K562 (cell line): ENCODE measurements around the gene EFNB3. TPM values are rescaled to one million over a fixed set of nuclear protein-coding genes. Genes with fewer than 3 reads are reported as not detected.

Experiments
- ARID1B ChIP-seq: fragments of 450-650 bp; IDR thresholded peaks from 2 replicates; pipeline ENCODE4 v1.6.1; 2016; ENCODE audit warnings: antibody characterized with exemption, mild to moderate bottlenecking, inconsistent platforms
- CBFA2T3 ChIP-seq: fragments of 450-650 bp; IDR thresholded peaks from 2 replicates; pipeline ENCODE4 v1.6.1; 2017
- CGGBP1 ChIP-seq: fragments of 250-450 bp; sonication (Bioruptor Pico); IDR thresholded peaks from 2 replicates; pipeline ENCODE4 v1.9.0; 2021; ENCODE audit warnings: mild to moderate bottlenecking
- CHD1 ChIP-seq: fragments of 200-600 bp; sonication (generic); IDR thresholded peaks from one replicate; pipeline ENCODE4 v1.6.1; 2012; ENCODE audit warnings: mild to moderate bottlenecking, moderate library complexity, low read length, inconsistent platforms
- CREM ChIP-seq: IDR thresholded peaks from 2 replicates; pipeline ENCODE4 v1.6.1; 2014; ENCODE audit warnings: antibody characterized with exemption, low read depth
- E2F6 ChIP-seq, 2 experiments: IDR thresholded peaks; 2 replicates each; pipeline ENCODE4 v1.6.1; 2011; ENCODE audit warnings: borderline replicate concordance in 1 of 2, control low read depth in 1 of 2, low read depth in 1 of 2, low read length in 1 of 2, mild to moderate bottlenecking in 1 of 2, mixed read lengths in 1 of 2, moderate library complexity in 1 of 2; ENCODE audit not compliant: insufficient read depth in 1 of 2, insufficient read length in 1 of 2, poor library complexity in 1 of 2, severe bottlenecking in 1 of 2; ENCODE audit errors: extremely low read depth in 1 of 2
- HIVEP1 ChIP-seq: fragments of 250-450 bp; sonication (Bioruptor Pico); IDR thresholded peaks from 2 replicates; pipeline ENCODE4 v1.4.0; 2020; ENCODE audit warnings: mild to moderate bottlenecking
- JUN ChIP-seq, 2 experiments: sonication (generic) in 1 of 2; formaldehyde crosslinking in 1 of 2; IDR thresholded peaks; 2 replicates each; pipeline versions ENCODE4 v1.6.1 to v1.8.0; 2012 to 2022; ENCODE audit warnings: borderline replicate concordance in 2 of 2, mild to moderate bottlenecking in 2 of 2, improper control_type of control experiment in 1 of 2, low read depth in 1 of 2, low read length in 1 of 2, missing genetic modification reagents in 1 of 2
- KAT2B ChIP-seq: IDR thresholded peaks from one replicate; pipeline ENCODE4 v1.6.1; 2012; ENCODE audit warnings: low read depth, mild to moderate bottlenecking, control low read depth, inconsistent platforms, low read length, moderate library complexity
- MED1 ChIP-seq: sonication (generic); formaldehyde crosslinking; IDR thresholded peaks from 2 replicates; pipeline ENCODE4 v1.8.1; 2023; ENCODE audit warnings: missing genetic modification reagents, borderline replicate concordance
- MXD1 ChIP-seq: fragments of 250-450 bp; sonication (Bioruptor Pico); IDR thresholded peaks from 2 replicates; pipeline ENCODE4 v1.8.0; 2021; ENCODE audit warnings: borderline replicate concordance, mild to moderate bottlenecking, moderate library complexity; ENCODE audit not compliant: poor library complexity, severe bottlenecking
- NCOR1 ChIP-seq: fragments of 450-650 bp; IDR thresholded peaks from 2 replicates; pipeline ENCODE4 v1.6.1; 2016; ENCODE audit warnings: mild to moderate bottlenecking, moderate library complexity
- PHF8 ChIP-seq: fragments of 200-600 bp; sonication (generic); IDR thresholded peaks from 2 replicates; pipeline ENCODE4 v1.6.1; 2012; ENCODE audit warnings: mixed run types, mild to moderate bottlenecking, inconsistent platforms, low read length, moderate library complexity, borderline replicate concordance
- POLR3A ChIP-seq: IDR thresholded peaks from 2 replicates; pipeline ENCODE4 v1.6.1; 2011; ENCODE audit warnings: borderline replicate concordance, mild to moderate bottlenecking, moderate library complexity; ENCODE audit not compliant: insufficient read length, insufficient read depth; ENCODE audit errors: extremely low read depth
- PYGO2 ChIP-seq: fragments of 450-650 bp; IDR thresholded peaks from 2 replicates; pipeline ENCODE4 v1.6.1; 2016; ENCODE audit warnings: mild to moderate bottlenecking, missing genetic modification characterization, moderate library complexity, missing compliant biosample characterization
- TAF1 ChIP-seq: IDR thresholded peaks from 2 replicates; pipeline ENCODE4 v1.6.1; 2011; ENCODE audit warnings: mild to moderate bottlenecking, low read length, moderate library complexity; ENCODE audit not compliant: insufficient read depth, control insufficient read depth, severe bottlenecking; ENCODE audit errors: extremely low read depth
- TRIM28 ChIP-seq: fragments of 450-650 bp; IDR thresholded peaks from 2 replicates; pipeline ENCODE4 v1.6.1; 2017
- TSHZ1 ChIP-seq: fragments of 250-450 bp; sonication (Bioruptor Pico); IDR thresholded peaks from 2 replicates; pipeline ENCODE4 v1.4.0; 2020; ENCODE audit warnings: mild to moderate bottlenecking, moderate library complexity
- ZNF511 ChIP-seq: sonication (generic); formaldehyde crosslinking; IDR thresholded peaks from 2 replicates; pipeline ENCODE4 v1.8.0; 2022; ENCODE audit warnings: mild to moderate bottlenecking, missing genetic modification reagents
- ZNF699 ChIP-seq: fragments of 250-450 bp; sonication (Bioruptor Pico); IDR thresholded peaks from 2 replicates; pipeline ENCODE4 v1.8.0; 2021; ENCODE audit warnings: mild to moderate bottlenecking, moderate library complexity; ENCODE audit not compliant: insufficient replicate concordance
- ZNF75A ChIP-seq: fragments of 450-650 bp; formaldehyde crosslinking; IDR thresholded peaks from 2 replicates; pipeline ENCODE4 v1.4.0; 2020; ENCODE audit warnings: mild to moderate bottlenecking
- polyA plus RNA-seq, 8 experiments: library from polyadenylated mRNA; depleted of rRNA in 4 of 8; stranded (reverse) in 5 of 8; unstranded in 3 of 8; fragments of >200 nt; fragmentation: Nextera tagmentation in 2 of 8; fragmentation: Illumina TruSeq in 1 of 8; extraction: Ambion mirVana in 2 of 8; extraction: Trizol in 1 of 8; gene quantifications; 2 replicates each; pipeline versions ENCODE4 v1.2.1 to v1.2.3, GENCODE V29; 2011 to 2014; ENCODE audit warnings: inconsistent platforms in 1 of 8, missing spikeins in 1 of 8
- total RNA-seq, 7 experiments: library from RNA; depleted of rRNA in 6 of 7; stranded (reverse); fragments of >200 nt in 6 of 7; fragmentation: Illumina TruSeq in 2 of 7; extraction: Trizol in 2 of 7; gene quantifications; 2 replicates each; pipeline versions ENCODE4 v1.2.1 to v1.2.3, GENCODE V29; 2011 to 2021; ENCODE audit warnings: low replicate concordance in 1 of 7

Gene EFNB3
- total and polyA plus RNA-seq, 9 of the 15 experiments (the other 6 are each of a cell fraction or from before 2014, with no cell fraction given), result not detected

- TF ChIP-seq PYGO2 (no peak), JUN (IDR thresholded peaks at IDR 0.05; ENCODE audit: borderline replicate concordance, low read depth, low read length) (no peak), JUN (CRISPR knock-in tag; IDR thresholded peaks at IDR 0.05; ENCODE audit: borderline replicate concordance) (no peak), CBFA2T3 (no peak), POLR3A (no peak), TAF1 (peak; percentile 82), HIVEP1 (CRISPR knock-in tag) (no peak), KAT2B (no peak), MED1 (no peak), ZNF511 (CRISPR knock-in tag) (no peak), CREM (no peak), ZNF75A (CRISPR knock-in tag) (no peak), TSHZ1 (CRISPR knock-in tag) (no peak), ZNF699 (CRISPR knock-in tag) (no peak), E2F6 (IDR thresholded peaks at IDR 0.05; ENCODE audit: borderline replicate concordance in 1 of 2, extremely low read depth in 1 of 2, insufficient read depth in 1 of 2, insufficient read length in 1 of 2, low read depth in 1 of 2, low read length in 1 of 2, poor library complexity in 1 of 2, severe bottlenecking in 1 of 2) (no peak), PHF8 (peak; percentile 56), ARID1B (no peak), MXD1 (CRISPR knock-in tag) (no peak), CHD1 (no peak), CGGBP1 (no peak), TRIM28 (no peak), NCOR1 (no peak)
Observed at GRCh38 chr17:7686222-7687071, 18.6 kb upstream of the EFNB3 start (continued).
